ENCODE data around the gene SMARCAL1. TPM values are rescaled to one million over a fixed set of nuclear protein-coding genes. Genes with fewer than 3 reads are reported as not detected.

Gene SMARCAL1
- total and polyA plus RNA-seq, 2 of the 13 experiments (the other 11 are each of a cell fraction or from before 2014, with no cell fraction given), result 12.7 to 21.3 TPM

DNA sequence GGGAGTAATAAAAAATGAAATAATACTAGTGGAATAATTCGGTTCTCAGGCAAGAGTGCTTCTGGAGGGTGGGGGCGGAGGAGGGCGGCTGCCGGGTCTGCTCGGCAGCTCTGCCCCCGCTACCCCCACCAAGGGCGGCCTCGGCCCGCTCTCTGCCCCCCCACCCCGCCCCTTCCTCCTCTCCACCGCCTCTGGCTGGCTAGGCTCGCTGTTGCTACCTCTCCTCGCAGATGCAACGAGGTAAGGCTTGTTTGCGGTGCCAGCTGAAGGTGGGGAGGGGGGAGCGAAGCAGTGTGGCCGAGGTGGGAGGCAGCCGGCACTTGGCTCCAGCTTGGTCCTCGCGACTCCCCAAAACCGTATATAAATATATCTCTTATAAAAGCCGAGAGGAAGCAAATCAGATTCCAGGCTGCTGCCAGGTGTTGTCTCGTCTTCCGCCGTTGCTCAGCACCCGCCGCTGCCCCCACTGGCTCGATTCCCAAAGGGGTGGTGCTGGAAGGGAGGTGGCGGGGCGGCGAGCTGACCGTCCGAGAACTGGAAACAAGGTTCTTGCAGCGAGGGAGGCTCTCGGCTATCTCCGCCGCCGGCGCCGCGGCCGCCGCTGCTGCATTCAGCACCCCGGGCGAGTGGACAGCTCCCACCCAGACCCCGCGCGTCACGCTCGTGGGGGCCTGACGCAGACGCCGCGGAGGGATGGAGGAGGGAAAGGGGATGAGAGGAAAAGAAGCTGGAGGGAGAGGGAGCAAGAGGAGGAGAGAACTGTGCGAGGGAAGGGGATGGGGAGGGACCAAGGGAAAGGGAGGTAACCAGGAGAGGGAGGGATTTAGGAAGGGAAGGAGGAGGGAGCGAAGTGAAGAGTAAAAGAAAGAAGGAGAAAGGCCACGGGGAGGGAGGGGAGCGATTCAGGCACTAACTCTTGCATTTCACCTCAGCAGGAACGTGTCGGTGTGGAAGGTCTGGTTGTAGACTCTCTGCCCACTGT lies 40.3 kb upstream of the SMARCAL1 start, which contains the start of gene MARCHF4 (continued):
- TF ChIP-seq UBTF (CRISPR knock-in tag; IDR thresholded peaks at IDR 0.05) (peak; percentile 46; the same call in 1 of the 2 replicates), GABPB1 (CRISPR knock-in tag; IDR thresholded peaks at IDR 0.05) (peak; percentile 67), ZNF639 (CRISPR knock-in tag; conservative IDR thresholded peaks at IDR 0.05) (0 out of 2 replicates have a peak, but pooled peaks have one; percentile 54), ARNT2 (CRISPR knock-in tag; IDR thresholded peaks at IDR 0.05; ENCODE audit: low read depth) (peak; percentile 93), PPARG (CRISPR knock-in tag; conservative IDR thresholded peaks at IDR 0.05) (no peak; the same call in 1 of the 2 replicates), DR1 (CRISPR knock-in tag; IDR thresholded peaks at IDR 0.05) (no peak), ZFP36L1 (CRISPR knock-in tag; IDR thresholded peaks at IDR 0.05) (0 out of 2 replicates have a peak, but pooled peaks have one; percentile 75), ZNF674 (CRISPR knock-in tag; IDR thresholded peaks at IDR 0.05; ENCODE audit: low read depth) (0 out of 2 replicates have a peak, but pooled peaks have one; percentile 72), GATAD2A (CRISPR knock-in tag; IDR thresholded peaks at IDR 0.05) (peak; percentile 70), ARNTL (CRISPR knock-in tag; IDR thresholded peaks at IDR 0.05) (peak; percentile 68), SRSF9 (IDR thresholded peaks at IDR 0.05; ENCODE audit: borderline replicate concordance, insufficient read depth, low read depth, low read length, poor library complexity, severe bottlenecking) (no peak), ZNF205 (CRISPR knock-in tag; IDR thresholded peaks at IDR 0.05) (peak; percentile 80; the same call in 1 of the 2 replicates), ZSCAN9 (CRISPR knock-in tag; IDR thresholded peaks at IDR 0.05; ENCODE audit: borderline replicate concordance) (peak; percentile 99), DNMT3B (CRISPR knock-in tag; conservative IDR thresholded peaks at IDR 0.05) (peak; percentile 90; the same call in 1 of the 2 replicates), YY1 (IDR thresholded peaks at IDR 0.05; ENCODE audit: insufficient read depth, insufficient replicate concordance, low read depth, low read length) (no peak), ZC3H4 (CRISPR knock-in tag; IDR thresholded peaks at IDR 0.05; ENCODE audit: borderline replicate concordance) (no peak), ATF7-NPFF (CRISPR knock-in tag; IDR thresholded peaks at IDR 0.05; ENCODE audit: low read depth) (peak; percentile 95), ZFAT (CRISPR knock-in tag; conservative IDR thresholded peaks at IDR 0.05) (no peak), ATF2 (CRISPR knock-in tag; IDR thresholded peaks at IDR 0.05) (peak; percentile 73)
- TF ChIP-seq, protein P1, sequence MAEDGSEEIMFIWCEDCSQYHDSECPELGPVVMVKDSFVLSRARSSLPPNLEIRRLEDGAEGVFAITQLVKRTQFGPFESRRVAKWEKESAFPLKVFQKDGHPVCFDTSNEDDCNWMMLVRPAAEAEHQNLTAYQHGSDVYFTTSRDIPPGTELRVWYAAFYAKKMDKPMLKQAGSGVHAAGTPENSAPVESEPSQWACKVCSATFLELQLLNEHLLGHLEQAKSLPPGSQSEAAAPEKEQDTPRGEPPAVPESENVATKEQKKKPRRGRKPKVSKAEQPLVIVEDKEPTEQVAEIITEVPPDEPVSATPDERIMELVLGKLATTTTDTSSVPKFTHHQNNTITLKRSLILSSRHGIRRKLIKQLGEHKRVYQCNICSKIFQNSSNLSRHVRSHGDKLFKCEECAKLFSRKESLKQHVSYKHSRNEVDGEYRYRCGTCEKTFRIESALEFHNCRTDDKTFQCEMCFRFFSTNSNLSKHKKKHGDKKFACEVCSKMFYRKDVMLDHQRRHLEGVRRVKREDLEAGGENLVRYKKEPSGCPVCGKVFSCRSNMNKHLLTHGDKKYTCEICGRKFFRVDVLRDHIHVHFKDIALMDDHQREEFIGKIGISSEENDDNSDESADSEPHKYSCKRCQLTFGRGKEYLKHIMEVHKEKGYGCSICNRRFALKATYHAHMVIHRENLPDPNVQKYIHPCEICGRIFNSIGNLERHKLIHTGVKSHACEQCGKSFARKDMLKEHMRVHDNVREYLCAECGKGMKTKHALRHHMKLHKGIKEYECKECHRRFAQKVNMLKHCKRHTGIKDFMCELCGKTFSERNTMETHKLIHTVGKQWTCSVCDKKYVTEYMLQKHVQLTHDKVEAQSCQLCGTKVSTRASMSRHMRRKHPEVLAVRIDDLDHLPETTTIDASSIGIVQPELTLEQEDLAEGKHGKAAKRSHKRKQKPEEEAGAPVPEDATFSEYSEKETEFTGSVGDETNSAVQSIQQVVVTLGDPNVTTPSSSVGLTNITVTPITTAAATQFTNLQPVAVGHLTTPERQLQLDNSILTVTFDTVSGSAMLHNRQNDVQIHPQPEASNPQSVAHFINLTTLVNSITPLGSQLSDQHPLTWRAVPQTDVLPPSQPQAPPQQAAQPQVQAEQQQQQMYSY (CRISPR knock-in tag; IDR thresholded peaks at IDR 0.05), result no peak
